ENCODE results near the gene MBTPS1. TPM values are rescaled to one million over a fixed set of nuclear protein-coding genes. Genes with fewer than 3 reads are reported as not detected.

The MBTPS1 gene
- total RNA-seq, 1 donor from 2014 or later: 63.4 TPM

DNA sequence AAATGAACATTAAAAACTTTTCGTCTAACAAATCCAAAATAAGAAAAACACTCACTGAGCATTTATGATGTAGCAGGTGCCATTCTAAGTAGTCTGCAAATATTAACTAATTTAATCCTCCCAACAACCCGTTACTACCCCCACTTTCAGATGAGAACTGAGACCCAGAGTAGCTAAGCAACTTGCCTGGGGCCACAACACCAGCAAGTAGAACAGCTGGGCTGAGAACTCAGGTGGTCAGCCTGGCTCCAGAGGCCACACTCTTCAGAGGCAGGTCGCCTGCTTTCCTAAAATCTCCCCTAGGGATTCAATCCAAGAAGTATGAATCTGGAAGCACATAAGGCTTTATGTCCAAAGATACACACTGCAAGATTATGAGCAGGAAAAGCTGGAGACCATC lies 6.2 kb downstream of the MBTPS1 start:
- no peak overlapping the region for H3K4me3 ChIP-seq (ENCODE audit: low read depth, low read length)
- H3K27me3 ChIP-seq (ENCODE audit: control insufficient read depth, insufficient read depth, low read length): no peaks in the 10 kb centered on the region
- H3K36me3 ChIP-seq (ENCODE audit: control insufficient read depth, insufficient read depth, low read length): peaks cover 2% of the 10 kb centered on the region
- FAIRE-seq: no peak
- no peak for DNase-seq (ENCODE audit: low read depth)
- TF ChIP-seq, protein P1, sequence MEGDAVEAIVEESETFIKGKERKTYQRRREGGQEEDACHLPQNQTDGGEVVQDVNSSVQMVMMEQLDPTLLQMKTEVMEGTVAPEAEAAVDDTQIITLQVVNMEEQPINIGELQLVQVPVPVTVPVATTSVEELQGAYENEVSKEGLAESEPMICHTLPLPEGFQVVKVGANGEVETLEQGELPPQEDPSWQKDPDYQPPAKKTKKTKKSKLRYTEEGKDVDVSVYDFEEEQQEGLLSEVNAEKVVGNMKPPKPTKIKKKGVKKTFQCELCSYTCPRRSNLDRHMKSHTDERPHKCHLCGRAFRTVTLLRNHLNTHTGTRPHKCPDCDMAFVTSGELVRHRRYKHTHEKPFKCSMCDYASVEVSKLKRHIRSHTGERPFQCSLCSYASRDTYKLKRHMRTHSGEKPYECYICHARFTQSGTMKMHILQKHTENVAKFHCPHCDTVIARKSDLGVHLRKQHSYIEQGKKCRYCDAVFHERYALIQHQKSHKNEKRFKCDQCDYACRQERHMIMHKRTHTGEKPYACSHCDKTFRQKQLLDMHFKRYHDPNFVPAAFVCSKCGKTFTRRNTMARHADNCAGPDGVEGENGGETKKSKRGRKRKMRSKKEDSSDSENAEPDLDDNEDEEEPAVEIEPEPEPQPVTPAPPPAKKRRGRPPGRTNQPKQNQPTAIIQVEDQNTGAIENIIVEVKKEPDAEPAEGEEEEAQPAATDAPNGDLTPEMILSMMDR (IDR thresholded peaks at IDR 0.05; ENCODE audit: insufficient read depth, low read length, severe bottlenecking): no peak

DNA sequence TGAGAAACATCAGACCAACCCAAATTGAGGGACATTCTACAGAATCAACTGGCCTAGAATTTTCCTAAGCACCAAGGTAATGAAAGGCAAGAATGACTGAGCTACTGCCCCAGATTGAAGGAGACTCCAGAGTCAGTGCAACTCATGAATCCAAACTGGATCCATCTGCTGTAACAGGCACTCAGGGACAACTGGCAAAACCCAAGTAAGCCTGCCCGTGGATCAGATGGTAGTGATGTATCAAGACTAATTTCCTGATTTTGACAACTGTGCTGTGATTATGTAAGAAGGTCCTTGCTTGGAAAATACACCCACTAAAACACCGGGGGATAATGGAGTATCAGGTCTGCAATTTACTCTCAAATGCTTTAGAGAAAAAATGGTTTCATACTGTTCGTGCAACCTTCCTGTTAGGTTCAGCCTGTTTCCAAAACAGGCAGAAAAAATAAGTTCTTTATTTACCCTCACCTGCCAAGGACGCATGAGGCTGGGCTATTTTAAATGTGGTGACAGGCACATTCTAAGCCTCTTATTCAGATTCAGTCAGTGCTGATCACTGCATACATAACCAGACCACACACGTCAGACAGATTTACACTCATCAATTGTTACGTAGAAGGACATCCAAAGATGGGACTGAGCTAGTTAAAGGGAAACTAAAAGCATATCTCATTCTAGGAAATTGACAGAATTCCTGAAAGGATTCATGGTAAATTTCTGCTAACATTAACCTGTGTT lies 7.0 kb downstream of the MBTPS1 start:
- FAIRE-seq: no peak
- no peak overlapping the region for H3K4me3 ChIP-seq (ENCODE audit: low read depth, low read length)
- peak; percentile 31 for DNase-seq (ENCODE audit: low read depth)
- TF ChIP-seq, protein P1 (IDR thresholded peaks at IDR 0.05; ENCODE audit: insufficient read depth, low read length, severe bottlenecking): no peak
- H3K27me3 ChIP-seq (ENCODE audit: control insufficient read depth, insufficient read depth, low read length): no peaks in the 10 kb centered on the region
- peaks cover 4% of the 10 kb centered on the region for H3K36me3 ChIP-seq (ENCODE audit: control insufficient read depth, insufficient read depth, low read length)

DNA sequence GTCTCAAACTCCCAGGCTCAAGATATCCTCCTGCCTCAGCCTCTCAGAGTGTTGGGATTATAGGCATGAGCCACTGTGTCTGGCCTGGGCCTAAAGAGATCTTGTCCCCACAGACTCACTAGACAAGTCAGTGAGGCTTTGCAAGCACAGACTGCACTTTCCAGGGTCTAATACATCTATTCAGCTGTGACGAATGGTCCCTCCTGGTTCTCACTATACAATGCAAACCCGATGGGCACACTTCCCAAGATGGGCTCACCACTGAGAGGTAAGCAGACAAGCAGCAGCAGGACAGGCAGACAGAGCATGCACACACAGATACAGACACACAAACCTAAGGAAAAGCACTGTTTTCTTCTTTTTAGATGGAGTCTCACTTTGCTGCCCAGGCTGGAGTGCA lies 8.8 kb downstream of the MBTPS1 start:
- DNase-seq (ENCODE audit: low read depth) (no peak), FAIRE-seq (no peak)
- no peaks in the 10 kb centered on the region for H3K27me3 ChIP-seq (ENCODE audit: control insufficient read depth, insufficient read depth, low read length)
- H3K36me3 ChIP-seq (ENCODE audit: control insufficient read depth, insufficient read depth, low read length): peaks cover 4% of the 10 kb centered on the region
- no peak overlapping the region for H3K4me3 ChIP-seq (ENCODE audit: low read depth, low read length)
- TF ChIP-seq, protein P1 (IDR thresholded peaks at IDR 0.05; ENCODE audit: insufficient read depth, low read length, severe bottlenecking): no peak

DNA sequence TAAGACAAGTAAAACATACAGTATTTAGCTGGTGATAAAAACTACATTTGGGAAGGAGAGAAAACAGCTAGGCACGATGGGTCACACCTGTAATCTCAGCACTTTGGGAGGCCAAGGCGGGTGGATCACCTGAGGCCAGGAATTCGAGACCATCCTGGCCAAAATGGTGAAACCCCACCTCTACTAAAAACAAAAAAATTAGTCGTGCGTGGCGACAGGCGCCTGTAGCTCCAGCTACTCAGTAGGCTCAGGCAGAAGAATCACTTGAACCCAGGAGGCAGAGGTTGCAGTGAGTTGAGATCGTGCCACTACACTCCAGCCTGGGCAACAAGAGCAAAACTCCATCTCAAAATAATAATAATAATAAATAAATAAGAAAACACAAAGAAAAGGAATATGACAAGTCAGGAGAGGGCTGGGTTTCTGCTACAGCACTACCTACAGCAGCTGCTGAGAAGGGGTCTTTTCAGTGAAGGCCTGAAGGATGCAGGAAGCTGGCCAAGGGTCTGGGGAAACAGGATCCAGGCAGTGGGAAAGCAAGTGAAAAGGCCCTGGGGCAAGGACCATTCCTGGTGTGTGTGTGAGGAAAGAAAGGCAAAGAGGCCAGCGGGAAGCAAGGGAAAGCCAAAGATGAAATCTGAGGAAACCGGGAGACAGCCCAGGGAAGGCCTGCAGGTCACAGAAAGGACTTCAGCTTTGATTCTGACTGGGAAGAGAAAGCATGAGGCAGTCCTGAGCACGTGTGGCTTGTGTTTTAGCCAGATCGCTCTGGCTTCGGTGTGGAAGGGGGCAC lies 10.6 kb downstream of the MBTPS1 start:
- TF ChIP-seq, protein P1 (IDR thresholded peaks at IDR 0.05; ENCODE audit: insufficient read depth, low read length, severe bottlenecking): no peak
- Histone ChIP-seq H3K27me3 (ENCODE audit: control insufficient read depth, insufficient read depth, low read length) (no peaks in the 10 kb centered on the region), H3K4me3 (ENCODE audit: low read depth, low read length) (no peak overlapping the region), H3K36me3 (ENCODE audit: control insufficient read depth, insufficient read depth, low read length) (peaks cover 4% of the 10 kb centered on the region)
- FAIRE-seq (no peak), DNase-seq (ENCODE audit: low read depth) (no peak)

DNA sequence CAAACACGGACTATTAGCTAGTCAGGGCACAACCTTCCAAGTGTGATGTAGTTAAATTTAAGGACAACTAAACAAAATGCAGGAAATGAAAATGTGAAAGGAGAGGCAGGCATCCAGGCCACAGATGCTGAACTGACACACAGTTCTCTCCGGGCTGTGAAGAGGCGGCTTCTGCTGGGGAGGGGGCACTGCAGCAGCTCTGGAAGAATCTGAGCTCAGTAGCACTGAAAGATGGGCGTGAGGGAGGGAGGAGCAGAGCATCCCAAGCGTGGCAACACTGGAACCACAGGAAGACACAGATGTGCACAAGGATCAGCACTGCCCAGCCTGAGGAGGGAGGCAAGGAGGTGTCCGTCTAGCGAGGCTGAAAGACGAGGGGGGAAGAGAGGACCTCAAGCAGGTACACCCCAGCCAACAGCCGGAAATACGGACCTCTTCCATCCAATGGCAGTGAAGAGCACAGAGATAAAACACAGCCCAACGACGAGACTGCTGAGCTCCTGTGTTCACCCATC lies 11.4 kb downstream of the MBTPS1 start:
- FAIRE-seq (no peak), DNase-seq (ENCODE audit: low read depth) (no peak)
- H3K4me3 ChIP-seq (ENCODE audit: low read depth, low read length): no peak overlapping the region
- H3K36me3 ChIP-seq (ENCODE audit: control insufficient read depth, insufficient read depth, low read length): peaks cover 4% of the 10 kb centered on the region
- H3K27me3 ChIP-seq (ENCODE audit: control insufficient read depth, insufficient read depth, low read length): no peaks in the 10 kb centered on the region
- TF ChIP-seq, protein P1 (IDR thresholded peaks at IDR 0.05; ENCODE audit: insufficient read depth, low read length, severe bottlenecking): no peak

Measured in bronchial epithelial cell (primary cell).